Thoracic aorta (tissue), 2 donors: ENCODE measurements around the gene PRSS35. TPM values are rescaled to one million over a fixed set of nuclear protein-coding genes. Genes with fewer than 3 reads are reported as not detected.

ENCODE experiments used
- ATAC-seq: fragments of 150-250 bp; one replicate; pipeline ENCODE4 v1.8.0; 2017; ENCODE audit warnings: low read depth; ENCODE audit not compliant: insufficient number of reproducible peaks, low FRiP score
- DNase-seq: peaks from one replicate; pipeline ENCODE4 v3.0.0-alpha.2; 2020; ENCODE audit warnings: low spot score
- H3K27ac ChIP-seq, 2 donors: fragments of 200-600 bp; sonication (generic); 1 replicate in 1 of 2; 2 replicates in 1 of 2; pipeline ENCODE4 v1.5.1; 2016; ENCODE audit warnings: mild to moderate bottlenecking in 2 of 2, moderate library complexity in 2 of 2
- H3K27me3 ChIP-seq: fragments of 200-600 bp; sonication (generic); replicated peaks from 2 replicates; pipeline ENCODE4 v1.6.0; 2016; ENCODE audit warnings: mild to moderate bottlenecking; ENCODE audit not compliant: insufficient read depth
- H3K36me3 ChIP-seq: fragments of 200-600 bp; sonication (generic); one replicate; pipeline ENCODE4 v1.5.1; 2016
- H3K4me1 ChIP-seq, 2 donors: fragments of 200-600 bp; sonication (generic); 1 replicate in 1 of 2; 2 replicates in 1 of 2; pipeline versions ENCODE4 v1.5.1 to v1.6.0; 2016; ENCODE audit warnings: low read depth in 2 of 2, mild to moderate bottlenecking in 1 of 2; ENCODE audit not compliant: control insufficient read depth in 1 of 2
- H3K4me3 ChIP-seq: fragments of 200-600 bp; sonication (generic); 2 replicates; pipeline ENCODE4 v1.5.1; 2016; ENCODE audit warnings: mild to moderate bottlenecking
- H3K9me3 ChIP-seq: fragments of 200-600 bp; sonication (generic); 2 replicates; pipeline ENCODE4 v1.5.1; 2016
- total RNA-seq, 2 donors: library from RNA; depleted of rRNA; stranded (reverse); fragments of >200 nt; gene quantifications; one replicate each; pipeline versions ENCODE4 v1.1.0 to v1.2.3, GENCODE V29; 2016
- TF ChIP-seq, protein P1 (sequence below): fragments of 200-600 bp; sonication (generic); IDR thresholded peaks from one replicate; pipeline ENCODE4 v1.5.1; 2019; ENCODE audit warnings: antibody characterized with exemption

Gene PRSS35
- total RNA-seq, 2 donors from 2014 or later, result 3.1 to 4.7 TPM

DNA sequence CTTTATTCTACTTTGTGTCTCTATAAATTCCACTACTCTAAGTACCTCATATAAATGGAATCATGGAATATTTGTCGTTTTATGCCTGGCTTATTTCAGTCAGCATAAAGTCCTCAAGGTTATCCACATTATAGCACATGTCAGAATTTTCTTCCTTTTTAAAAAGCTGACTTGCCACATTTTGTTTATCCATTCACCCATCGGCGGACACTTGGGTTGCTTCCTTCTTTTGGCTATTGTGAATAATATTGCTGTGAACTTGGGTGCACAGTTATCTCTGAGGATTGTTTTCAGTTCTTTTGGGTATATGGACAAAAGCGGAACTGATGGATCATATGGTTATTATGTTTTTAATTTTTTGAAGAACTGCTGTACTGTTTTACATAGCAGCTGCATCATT is 42.3 kb upstream of the PRSS35 start:
- no peak for ATAC-seq
- no peak overlapping the region for H3K27ac ChIP-seq
- H3K27me3 ChIP-seq, result no peaks in the 10 kb centered on the region
- no peaks in the 10 kb centered on the region for H3K4me1 ChIP-seq
- no peak for DNase-seq
- H3K36me3 ChIP-seq, result no peaks in the 10 kb centered on the region
- H3K4me3 ChIP-seq, result no peak overlapping the region
- TF ChIP-seq, protein P1, sequence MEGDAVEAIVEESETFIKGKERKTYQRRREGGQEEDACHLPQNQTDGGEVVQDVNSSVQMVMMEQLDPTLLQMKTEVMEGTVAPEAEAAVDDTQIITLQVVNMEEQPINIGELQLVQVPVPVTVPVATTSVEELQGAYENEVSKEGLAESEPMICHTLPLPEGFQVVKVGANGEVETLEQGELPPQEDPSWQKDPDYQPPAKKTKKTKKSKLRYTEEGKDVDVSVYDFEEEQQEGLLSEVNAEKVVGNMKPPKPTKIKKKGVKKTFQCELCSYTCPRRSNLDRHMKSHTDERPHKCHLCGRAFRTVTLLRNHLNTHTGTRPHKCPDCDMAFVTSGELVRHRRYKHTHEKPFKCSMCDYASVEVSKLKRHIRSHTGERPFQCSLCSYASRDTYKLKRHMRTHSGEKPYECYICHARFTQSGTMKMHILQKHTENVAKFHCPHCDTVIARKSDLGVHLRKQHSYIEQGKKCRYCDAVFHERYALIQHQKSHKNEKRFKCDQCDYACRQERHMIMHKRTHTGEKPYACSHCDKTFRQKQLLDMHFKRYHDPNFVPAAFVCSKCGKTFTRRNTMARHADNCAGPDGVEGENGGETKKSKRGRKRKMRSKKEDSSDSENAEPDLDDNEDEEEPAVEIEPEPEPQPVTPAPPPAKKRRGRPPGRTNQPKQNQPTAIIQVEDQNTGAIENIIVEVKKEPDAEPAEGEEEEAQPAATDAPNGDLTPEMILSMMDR, result no peak
- H3K9me3 ChIP-seq, result no peaks in the 10 kb centered on the region

DNA sequence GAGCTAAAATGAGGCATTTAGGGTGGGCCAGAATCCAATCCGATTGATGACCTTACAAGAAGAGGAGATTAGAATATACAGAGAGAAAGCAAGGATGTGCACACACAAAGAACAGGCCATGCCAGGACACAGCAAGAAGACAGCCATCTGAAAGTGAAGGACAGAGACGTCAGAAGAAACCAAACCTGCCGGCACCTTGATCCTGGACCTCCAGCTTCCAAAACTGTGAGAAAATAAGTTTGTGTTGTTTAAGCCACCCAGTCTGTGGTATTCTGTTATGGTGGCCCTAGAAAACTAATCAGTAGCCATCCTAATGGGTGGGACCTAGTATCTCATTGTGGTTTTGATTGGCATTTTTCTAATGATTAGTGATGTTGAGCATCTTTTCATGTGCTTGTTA is 41.7 kb upstream of the PRSS35 start:
- Histone ChIP-seq H3K27me3 (no peaks in the 10 kb centered on the region), H3K9me3 (no peaks in the 10 kb centered on the region), H3K36me3 (no peaks in the 10 kb centered on the region), H3K4me1 (no peaks in the 10 kb centered on the region), H3K4me3 (no peak overlapping the region), H3K27ac (no peak overlapping the region)
- TF ChIP-seq, protein P1, result no peak
- ATAC-seq, result no peak
- no peak for DNase-seq

DNA sequence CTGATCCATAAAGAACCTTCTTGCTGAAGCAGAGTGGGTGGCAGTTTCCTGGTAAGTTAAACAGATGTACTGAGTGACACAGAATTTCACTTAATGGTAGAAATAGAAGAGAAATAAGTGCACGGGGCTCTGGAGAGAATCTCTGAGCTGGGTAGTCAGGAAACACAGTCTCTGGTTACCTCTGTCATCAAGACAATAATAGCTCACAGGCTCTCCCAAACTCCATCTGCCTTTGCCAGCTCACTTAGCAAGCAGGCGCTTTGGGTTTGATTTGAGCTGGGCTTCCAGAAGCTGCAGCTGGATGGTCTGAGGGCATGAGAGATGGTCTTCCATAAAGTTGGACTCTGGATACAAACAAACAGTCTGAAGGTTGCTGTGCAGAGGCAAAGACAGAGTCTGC is 39.6 kb upstream of the PRSS35 start:
- no peak overlapping the region for H3K4me3 ChIP-seq
- TF ChIP-seq, protein P1, result no peak
- H3K36me3 ChIP-seq, result no peaks in the 10 kb centered on the region
- DNase-seq (no peak), ATAC-seq (no peak)
- no peaks in the 10 kb centered on the region for H3K27me3 ChIP-seq
- no peak overlapping the region for H3K27ac ChIP-seq
- no peaks in the 10 kb centered on the region for H3K9me3 ChIP-seq
- no peaks in the 10 kb centered on the region for H3K4me1 ChIP-seq

DNA sequence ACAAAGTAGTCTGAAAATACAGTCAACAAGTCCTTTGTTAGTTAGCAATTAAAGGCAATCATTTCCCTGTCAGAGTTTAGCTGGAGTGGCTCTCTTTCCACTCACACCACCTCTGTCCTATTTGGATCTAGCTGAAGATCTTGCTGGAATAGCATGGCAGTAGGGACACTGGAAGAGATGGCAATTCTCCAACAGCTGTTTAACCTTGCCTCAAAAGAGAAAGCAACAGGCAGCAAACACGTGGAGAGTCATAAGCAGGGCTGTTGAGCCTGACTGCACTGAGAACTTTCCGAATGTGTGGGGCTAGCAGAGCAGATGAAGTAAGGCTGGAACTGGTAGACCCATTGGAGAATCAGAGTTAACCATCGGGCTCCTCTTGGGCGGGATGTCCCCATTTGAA is 38.0 kb upstream of the PRSS35 start:
- TF ChIP-seq, protein P1, result no peak
- no peak for DNase-seq
- H3K4me3 ChIP-seq, result no peak overlapping the region
- H3K27ac ChIP-seq, result no peak overlapping the region
- no peaks in the 10 kb centered on the region for H3K9me3 ChIP-seq
- no peaks in the 10 kb centered on the region for H3K36me3 ChIP-seq
- H3K27me3 ChIP-seq, result no peaks in the 10 kb centered on the region
- no peaks in the 10 kb centered on the region for H3K4me1 ChIP-seq
- ATAC-seq, result no peak

DNA sequence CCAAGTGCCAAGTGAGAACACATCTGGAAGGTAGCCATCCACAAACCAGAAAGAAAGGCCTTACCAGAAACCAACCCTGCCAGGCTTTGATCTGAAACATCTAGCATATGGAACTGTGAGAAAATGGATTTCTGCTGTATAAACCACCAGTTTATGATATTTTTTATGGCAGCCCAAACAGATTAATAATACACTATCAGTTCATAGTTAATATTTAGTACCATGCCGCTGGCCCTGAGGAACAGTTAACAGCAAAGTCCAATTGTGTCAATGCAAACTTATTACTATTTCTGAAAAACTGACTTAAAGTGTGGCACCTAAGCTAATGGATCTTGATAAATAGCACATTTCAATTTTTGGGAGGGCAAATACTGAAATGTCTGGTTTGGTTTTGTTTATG is 35.4 kb upstream of the PRSS35 start:
- no peaks in the 10 kb centered on the region for H3K9me3 ChIP-seq
- H3K4me1 ChIP-seq, result no peaks in the 10 kb centered on the region
- ATAC-seq (no peak), DNase-seq (no peak)
- no peaks in the 10 kb centered on the region for H3K27me3 ChIP-seq
- no peak overlapping the region for H3K4me3 ChIP-seq
- no peak overlapping the region for H3K27ac ChIP-seq
- TF ChIP-seq, protein P1, result no peak
- H3K36me3 ChIP-seq, result no peaks in the 10 kb centered on the region
